ENCODE data around the gene SPOCK2. TPM values are rescaled to one million over a fixed set of nuclear protein-coding genes. Genes with fewer than 3 reads are reported as not detected.

SPOCK2 gene
- total RNA-seq, 2 experiments from 2014 or later, result 976 to 998 TPM

DNA sequence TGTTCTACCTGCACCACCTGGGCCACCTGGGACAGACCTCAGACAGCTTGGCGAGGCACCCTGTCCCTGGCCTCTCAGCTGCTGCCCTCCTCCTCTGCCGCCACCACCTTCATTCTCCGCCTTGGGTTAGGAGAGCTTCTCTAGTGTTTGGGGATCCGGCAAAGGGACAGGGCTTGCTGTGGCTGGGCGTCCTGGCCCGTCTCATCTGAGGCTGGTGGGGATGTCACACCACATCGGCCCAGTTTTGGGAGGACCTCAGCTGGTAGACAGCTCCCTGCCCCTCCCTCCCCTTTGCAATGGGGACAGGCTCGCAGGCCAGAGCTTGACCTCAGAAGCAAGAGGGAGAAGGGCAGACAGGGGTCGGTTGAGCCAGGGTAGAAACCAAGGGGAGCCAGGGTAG, 26.4 kb downstream of the SPOCK2 start:
- no peaks in the 10 kb centered on the region for H3K9me3 Mint-ChIP-seq
- H3K27ac Mint-ChIP-seq, result peak overlapping the region; percentile 95
- POLR2A ChIA-PET, result interaction anchor here (0.7 to 7.3 kb wide), 10 partner anchors 8 to 186 kb away, joined by 3 to 43 read pairs (median 4); partner anchors contain the start of genes ANAPC16, ASCC1 and SPOCK2
- H3K9me3 ChIP-seq (ENCODE audit: control insufficient read depth in 1 of 2, insufficient read depth in 1 of 2, low read length in 2 of 2), result no peaks in the 10 kb centered on the region
- H3K27me3 ChIP-seq (ENCODE audit: control insufficient read depth in 1 of 2, insufficient read depth in 2 of 2, low read length in 2 of 2), result no peaks in the 10 kb centered on the region
- H3K27me3 Mint-ChIP-seq, result peaks cover 25% of the 10 kb centered on the region
- no peak overlapping the region for H3K4me3 ChIP-seq (ENCODE audit: low read length)
- intact Hi-C loops (cut with DNase I, micrococcal nuclease), result loop anchor here in 1 of 2 experiments (2.0 kb wide), 1 partner anchor 21 kb away; no protein-coding TSS in a partner anchor
- peaks cover 47% of the 10 kb centered on the region for H3K4me1 Mint-ChIP-seq (ENCODE audit: low read depth)
- no peak overlapping the region for H3K27ac ChIP-seq (ENCODE audit: low read depth in 1 of 2, low read length in 2 of 2)
- peaks cover 10% of the 10 kb centered on the region for H3K4me1 ChIP-seq (ENCODE audit: insufficient read depth, low read length)
- peaks cover 49% of the 10 kb centered on the region for H3K36me3 ChIP-seq (ENCODE audit: insufficient read depth, low read length)
- ATAC-seq (ENCODE audit: poor library complexity) (peak; percentile 1), DNase-seq (no peak)
- H3K36me3 Mint-ChIP-seq (ENCODE audit: low read depth), result peaks cover 84% of the 10 kb centered on the region
- TF ChIP-seq, protein P1, sequence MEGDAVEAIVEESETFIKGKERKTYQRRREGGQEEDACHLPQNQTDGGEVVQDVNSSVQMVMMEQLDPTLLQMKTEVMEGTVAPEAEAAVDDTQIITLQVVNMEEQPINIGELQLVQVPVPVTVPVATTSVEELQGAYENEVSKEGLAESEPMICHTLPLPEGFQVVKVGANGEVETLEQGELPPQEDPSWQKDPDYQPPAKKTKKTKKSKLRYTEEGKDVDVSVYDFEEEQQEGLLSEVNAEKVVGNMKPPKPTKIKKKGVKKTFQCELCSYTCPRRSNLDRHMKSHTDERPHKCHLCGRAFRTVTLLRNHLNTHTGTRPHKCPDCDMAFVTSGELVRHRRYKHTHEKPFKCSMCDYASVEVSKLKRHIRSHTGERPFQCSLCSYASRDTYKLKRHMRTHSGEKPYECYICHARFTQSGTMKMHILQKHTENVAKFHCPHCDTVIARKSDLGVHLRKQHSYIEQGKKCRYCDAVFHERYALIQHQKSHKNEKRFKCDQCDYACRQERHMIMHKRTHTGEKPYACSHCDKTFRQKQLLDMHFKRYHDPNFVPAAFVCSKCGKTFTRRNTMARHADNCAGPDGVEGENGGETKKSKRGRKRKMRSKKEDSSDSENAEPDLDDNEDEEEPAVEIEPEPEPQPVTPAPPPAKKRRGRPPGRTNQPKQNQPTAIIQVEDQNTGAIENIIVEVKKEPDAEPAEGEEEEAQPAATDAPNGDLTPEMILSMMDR (IDR thresholded peaks at IDR 0.05), result no peak
- H3K4me3 Mint-ChIP-seq, result peak overlapping the region; percentile 79
- CTCF ChIA-PET, result interaction anchor here (1.7 kb wide), 1 partner anchor 13 kb away, joined by 10 read pairs; no protein-coding TSS in a partner anchor

GRCh38 chr10:72061491-72061890, 26.9 kb downstream of the SPOCK2 start:
- H3K27ac Mint-ChIP-seq, result peak overlapping the region; percentile 95
- Histone ChIP-seq H3K27me3 (ENCODE audit: control insufficient read depth in 1 of 2, insufficient read depth in 2 of 2, low read length in 2 of 2) (no peaks in the 10 kb centered on the region), H3K9me3 (ENCODE audit: control insufficient read depth in 1 of 2, insufficient read depth in 1 of 2, low read length in 2 of 2) (no peaks in the 10 kb centered on the region), H3K27ac (ENCODE audit: low read depth in 1 of 2, low read length in 2 of 2) (no peak overlapping the region), H3K4me3 (ENCODE audit: low read length) (no peak overlapping the region), H3K4me1 (ENCODE audit: insufficient read depth, low read length) (peaks cover 10% of the 10 kb centered on the region), H3K36me3 (ENCODE audit: insufficient read depth, low read length) (peaks cover 45% of the 10 kb centered on the region)
- peak overlapping the region; percentile 79 for H3K4me3 Mint-ChIP-seq
- ATAC-seq (ENCODE audit: poor library complexity) (peak; percentile 18), DNase-seq (peak in 1 of 14 experiments; percentile 39)
- intact Hi-C loops (cut with DNase I, micrococcal nuclease), result loop anchor here in 1 of 2 experiments (2.0 kb wide), 1 partner anchor 21 kb away; no protein-coding TSS in a partner anchor
- POLR2A ChIA-PET, result interaction anchor here (0.9 to 7.3 kb wide), 10 partner anchors 8 to 276 kb away, joined by 3 to 43 read pairs (median 4); partner anchors contain the start of genes ANAPC16, ASCC1 and SPOCK2
- peaks cover 80% of the 10 kb centered on the region for H3K36me3 Mint-ChIP-seq (ENCODE audit: low read depth)
- CTCF ChIA-PET, result interaction anchor here (1.7 kb wide), 1 partner anchor 13 kb away, joined by 10 read pairs; no protein-coding TSS in a partner anchor
- peaks cover 47% of the 10 kb centered on the region for H3K4me1 Mint-ChIP-seq (ENCODE audit: low read depth)
- TF ChIP-seq, protein P1 (IDR thresholded peaks at IDR 0.05), result no peak
- peaks cover 25% of the 10 kb centered on the region for H3K27me3 Mint-ChIP-seq
- H3K9me3 Mint-ChIP-seq, result no peaks in the 10 kb centered on the region

- Histone ChIP-seq H3K4me3 (ENCODE audit: low read length) (no peak overlapping the region), H3K4me1 (ENCODE audit: insufficient read depth, low read length) (peaks cover 10% of the 10 kb centered on the region), H3K27me3 (ENCODE audit: control insufficient read depth in 1 of 2, insufficient read depth in 2 of 2, low read length in 2 of 2) (no peaks in the 10 kb centered on the region), H3K27ac (ENCODE audit: low read depth in 1 of 2, low read length in 2 of 2) (peak overlapping the region; percentile 22 to 24), H3K9me3 (ENCODE audit: control insufficient read depth in 1 of 2, insufficient read depth in 1 of 2, low read length in 2 of 2) (no peaks in the 10 kb centered on the region), H3K36me3 (ENCODE audit: insufficient read depth, low read length) (peaks cover 31% of the 10 kb centered on the region)
- peak; percentile 5 for ATAC-seq (ENCODE audit: poor library complexity)
- H3K27ac Mint-ChIP-seq, result peak overlapping the region; percentile 95
- TF ChIP-seq, protein P1 (IDR thresholded peaks at IDR 0.05), result no peak
- peak overlapping the region; percentile 79 for H3K4me3 Mint-ChIP-seq
- DNase-seq, result peak in 1 of 14 experiments; percentile 45
- H3K4me1 Mint-ChIP-seq (ENCODE audit: low read depth), result peaks cover 47% of the 10 kb centered on the region
- H3K36me3 Mint-ChIP-seq (ENCODE audit: low read depth), result peaks cover 66% of the 10 kb centered on the region
- H3K9me3 Mint-ChIP-seq, result no peaks in the 10 kb centered on the region
- H3K27me3 Mint-ChIP-seq, result peaks cover 25% of the 10 kb centered on the region
- ChIA-PET CTCF (interaction anchor here (3.7 kb wide), 1 partner anchor 11 kb away, joined by 24 read pairs; no protein-coding TSS in a partner anchor), POLR2A (interaction anchor here (0.6 to 7.3 kb wide), 11 partner anchors 8 to 279 kb away, joined by 3 to 43 read pairs (median 4); partner anchors contain the start of genes ANAPC16, ASCC1 and SPOCK2)
- intact Hi-C loops (cut with DNase I, micrococcal nuclease), result loop anchor here in 1 of 2 experiments (2.0 kb wide), 1 partner anchor 23 kb away; no protein-coding TSS in a partner anchor
Measured at GRCh38 chr10:72059843-72060822, 28.2 kb downstream of the SPOCK2 start.

All from CD4-positive, alpha-beta T cell (primary cell).